BJ (cell line): ENCODE results near the gene ATRNL1. TPM values are rescaled to one million over a fixed set of nuclear protein-coding genes. Genes with fewer than 3 reads are reported as not detected.
A peak's percentile ranks its signal among the peaks of the same experiment; 100 is the strongest.

Experiments
- CTCF ChIA-PET: fragments of 350-600 bp; formaldehyde crosslinking; extraction: SDS; loops from one replicate; lab custom pipeline; 2021; ENCODE audit warnings: antibody characterized with exemption, inconsistent platforms; lab: Yijun Ruan, JAX
- POLR2A ChIA-PET: fragments of 300-600 bp; sonication (Branson Sonifier 250); formaldehyde crosslinking; extraction: SDS; loops from one replicate; lab custom pipeline; 2021; ENCODE audit warnings: antibody characterized with exemption; lab: Charles Lee
- DNase-seq: peaks from one replicate; pipeline ENCODE4 v3.0.0-alpha.2; 2011; ENCODE audit warnings: low read depth
- H3K27me3 ChIP-seq: 2 replicates; pipeline ENCODE4 v1.6.0; 2011; ENCODE audit warnings: low read length; ENCODE audit not compliant: control insufficient read depth, insufficient read depth
- H3K36me3 ChIP-seq: 2 replicates; pipeline ENCODE4 v1.5.1; 2011; ENCODE audit warnings: low read length; ENCODE audit not compliant: control insufficient read depth, insufficient read depth
- H3K4me3 ChIP-seq: 2 replicates; pipeline ENCODE4 v1.5.1; 2011; ENCODE audit warnings: low read depth, mild to moderate bottlenecking, control low read depth, low read length
- CTCF ChIP-seq: IDR thresholded peaks from 2 replicates; pipeline ENCODE4 v1.5.1; 2011; ENCODE audit warnings: low read depth, mild to moderate bottlenecking, control low read depth, inconsistent platforms, low read length, moderate library complexity; ENCODE audit not compliant: insufficient read depth
- polyA plus RNA-seq: library from polyadenylated mRNA; depleted of rRNA; stranded (reverse); fragments of >200 nt; gene quantifications from 2 replicates; pipeline ENCODE4 v1.2.3, GENCODE V29; 2011

Gene ATRNL1
- polyA plus RNA-seq, 1 experiment = not detected

GRCh38 chr10:115136616-115137015, 43.5 kb downstream of the ATRNL1 start:
- Histone ChIP-seq H3K4me3 (no peak overlapping the region), H3K36me3 (no peaks in the 10 kb centered on the region), H3K27me3 (no peaks in the 10 kb centered on the region)
- ChIA-PET CTCF (interaction anchor here (0.7 to 1.0 kb wide), 2 partner anchors 260 to 833 kb away, joined by 3 read pairs; no protein-coding TSS in a partner anchor), POLR2A (no interaction called here)
- TF ChIP-seq CTCF = no peak
- no peak for DNase-seq

GRCh38 chr10:115141254-115141653, 48.1 kb downstream of the ATRNL1 start:
- H3K27me3 ChIP-seq = no peaks in the 10 kb centered on the region
- DNase-seq = no peak
- peak; percentile 42 for TF ChIP-seq CTCF
- POLR2A ChIA-PET = no interaction called here
- CTCF ChIA-PET = interaction anchor here (0.9 to 1.8 kb wide), 2 partner anchors 262 to 276 kb away, joined by 5 to 12 read pairs; no protein-coding TSS in a partner anchor
- no peaks in the 10 kb centered on the region for H3K36me3 ChIP-seq
- H3K4me3 ChIP-seq = no peak overlapping the region

GRCh38 chr10:115157357-115157756, 64.2 kb downstream of the ATRNL1 start:
- H3K36me3 ChIP-seq = no peaks in the 10 kb centered on the region
- no peak overlapping the region for H3K4me3 ChIP-seq
- H3K27me3 ChIP-seq = no peaks in the 10 kb centered on the region
- ChIA-PET CTCF (interaction anchor here (1.1 to 1.3 kb wide), 3 partner anchors 10 to 67 kb away, joined by 3 to 4 read pairs (median 3); no protein-coding TSS in a partner anchor), POLR2A (no interaction called here)
- TF ChIP-seq CTCF = no peak
- no peak for DNase-seq

- H3K27me3 ChIP-seq = no peaks in the 10 kb centered on the region
- TF ChIP-seq CTCF = no peak
- no peak overlapping the region for H3K4me3 ChIP-seq
- H3K36me3 ChIP-seq = no peaks in the 10 kb centered on the region
- ChIA-PET POLR2A (no interaction called here), CTCF (interaction anchor here (0.6 kb wide), 1 partner anchor 784 kb away, joined by 3 read pairs; no protein-coding TSS in a partner anchor)
- DNase-seq = no peak
Measured at GRCh38 chr10:115163129-115163528, 70.0 kb downstream of the ATRNL1 start.

GRCh38 chr10:115164220-115164619, 71.1 kb downstream of the ATRNL1 start:
- DNase-seq = no peak
- Histone ChIP-seq H3K36me3 (no peaks in the 10 kb centered on the region), H3K4me3 (no peak overlapping the region), H3K27me3 (no peaks in the 10 kb centered on the region)
- POLR2A ChIA-PET = no interaction called here
- CTCF ChIA-PET = interaction anchor here (1.5 kb wide), 1 partner anchor 21 kb away, joined by 6 read pairs; no protein-coding TSS in a partner anchor
- TF ChIP-seq CTCF = no peak
